GM20000 (cell line): ENCODE results near the gene PLEKHA6.

Source experiments
- DNase-seq: peaks from one replicate; pipeline ENCODE4 v3.0.0; 2012; ENCODE audit warnings: low spot score
- CTCF ChIP-seq: IDR thresholded peaks from 2 replicates; pipeline ENCODE4 v1.5.1; 2012; ENCODE audit warnings: mild to moderate bottlenecking, control low read depth; ENCODE audit errors: extremely low read depth, missing control alignments

PLEKHA6 gene

DNA sequence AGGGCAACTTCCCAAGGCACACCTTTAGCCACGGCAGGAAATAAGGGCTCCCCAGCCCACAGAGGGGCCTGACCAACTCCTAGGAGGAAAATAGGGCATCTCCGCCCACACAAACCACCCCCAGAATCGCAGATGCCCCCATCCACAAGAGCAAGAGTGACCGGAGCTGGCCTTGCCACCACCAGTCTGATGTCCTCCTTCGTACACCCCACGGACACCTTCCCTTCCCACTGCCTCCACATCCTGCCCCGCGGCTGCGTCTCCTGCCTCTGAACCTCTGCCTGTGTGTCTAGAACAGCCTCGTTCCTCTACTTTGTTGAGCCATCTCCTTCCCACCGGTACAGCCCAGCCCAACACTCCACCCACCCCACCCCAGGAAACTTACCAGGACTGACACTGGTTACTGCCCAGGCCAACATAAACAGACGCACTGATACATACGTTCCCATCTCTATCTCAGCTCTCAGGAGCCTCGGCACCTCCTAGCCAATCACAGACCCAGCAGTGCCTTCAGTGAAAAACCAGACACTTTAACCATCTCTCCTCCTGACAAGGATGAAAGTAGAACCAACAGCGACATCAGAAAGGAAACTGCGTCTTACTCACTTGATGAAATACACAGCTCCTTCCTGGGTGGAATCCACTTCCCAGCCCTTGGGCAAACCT lies 7.6 kb upstream of the PLEKHA6 start:
- no peak for DNase-seq
- no peak for TF ChIP-seq CTCF

- DNase-seq: no peak
- TF ChIP-seq CTCF: peak; percentile 41
Measured at GRCh38 chr1:204366759-204367158, 7.0 kb upstream of the PLEKHA6 start.

DNA sequence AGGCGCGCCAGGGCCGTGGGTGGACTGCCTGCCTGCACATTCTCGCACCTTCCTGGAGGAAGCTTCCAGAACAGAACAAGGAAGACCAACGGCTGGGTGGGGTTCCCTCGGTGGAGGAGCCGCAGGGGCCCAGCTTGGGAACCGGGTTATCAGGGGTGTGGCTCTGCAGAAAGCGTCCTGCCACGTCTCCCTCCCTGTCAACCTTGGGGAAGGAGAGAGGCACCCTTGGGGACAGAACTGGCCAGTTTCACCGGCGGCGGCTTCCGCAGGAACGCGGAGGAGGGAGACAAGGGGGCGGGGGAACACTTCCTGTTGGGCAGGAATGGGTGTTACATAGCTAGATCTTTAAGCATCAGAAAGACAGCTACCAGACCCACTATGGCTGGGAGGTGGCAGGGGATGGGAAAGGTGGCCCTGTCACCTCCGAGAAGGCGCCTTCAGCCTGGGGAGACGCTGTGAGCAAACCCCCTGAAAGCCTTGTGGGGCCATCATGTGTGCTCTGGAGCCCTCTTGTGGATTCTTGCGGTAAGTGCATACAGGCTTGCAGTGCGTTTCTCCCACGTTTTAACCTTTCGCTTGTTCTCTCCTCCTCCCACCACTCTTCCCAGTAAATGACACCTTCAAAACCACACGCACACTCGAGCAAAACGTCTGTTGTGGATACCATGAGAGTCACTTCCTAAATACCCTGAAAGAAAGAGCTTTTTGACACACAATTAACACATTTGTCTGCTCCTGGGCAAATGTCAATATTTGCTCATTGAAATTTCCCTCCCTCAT lies 3.8 kb upstream of the PLEKHA6 start:
- peak; percentile 83 for TF ChIP-seq CTCF
- peak; percentile 84 for DNase-seq

- no peak for TF ChIP-seq CTCF
- DNase-seq: no peak
Measured at GRCh38 chr1:204362984-204363334, 3.2 kb upstream of the PLEKHA6 start.

DNA sequence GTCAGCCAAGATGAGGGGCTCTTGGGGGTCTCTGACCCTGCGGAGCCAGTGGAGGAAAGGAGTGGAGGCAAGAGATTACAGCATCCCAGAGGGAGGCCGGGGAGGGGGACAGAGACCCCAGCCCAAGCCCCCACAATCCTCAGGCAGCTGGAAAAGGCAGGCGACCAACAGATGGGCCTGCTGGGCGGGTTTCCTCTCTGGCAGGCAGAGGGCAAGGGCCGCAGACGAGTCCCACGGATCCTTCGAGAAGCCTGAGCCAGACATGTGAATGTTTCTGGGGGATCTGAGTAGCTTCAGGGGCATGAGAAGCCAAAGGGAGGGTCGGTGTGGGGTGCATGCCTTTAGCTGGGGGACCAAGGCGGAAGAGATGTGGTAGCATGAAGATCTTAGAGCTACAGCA lies 2.1 kb upstream of the PLEKHA6 start:
- no peak for TF ChIP-seq CTCF
- DNase-seq: no peak

GRCh38 chr1:204361341-204361771 lies 1.6 kb upstream of the PLEKHA6 start:
- TF ChIP-seq CTCF: no peak
- no peak for DNase-seq

GRCh38 chr1:204360314-204360713 lies 585 bp upstream of the PLEKHA6 start:
- TF ChIP-seq CTCF: no peak
- DNase-seq: no peak
